PFSK-1 (cell line): Measurements from ENCODE around the gene PLB1.

ENCODE experiments used
- POLR2AphosphoS5 ChIP-seq: IDR thresholded peaks from 2 replicates; pipeline ENCODE4 v1.6.1; 2012; ENCODE audit warnings: low read depth, mild to moderate bottlenecking, control low read depth, low read length, moderate library complexity
- TAF1 ChIP-seq: IDR thresholded peaks from 2 replicates; pipeline ENCODE4 v1.6.1; 2012; ENCODE audit warnings: low read length, control low read depth, borderline replicate concordance; ENCODE audit not compliant: insufficient read depth
- TF ChIP-seq, protein P1 (sequence below), 2 experiments: IDR thresholded peaks; 2 replicates each; pipeline versions ENCODE4 v1.6.1 to v1.8.0; 2011 to 2012; ENCODE audit warnings: low read depth in 2 of 2, low read length in 2 of 2, control low read depth in 1 of 2, inconsistent platforms in 1 of 2, mild to moderate bottlenecking in 1 of 2, moderate library complexity in 1 of 2; ENCODE audit not compliant: insufficient read depth in 1 of 2

DNA sequence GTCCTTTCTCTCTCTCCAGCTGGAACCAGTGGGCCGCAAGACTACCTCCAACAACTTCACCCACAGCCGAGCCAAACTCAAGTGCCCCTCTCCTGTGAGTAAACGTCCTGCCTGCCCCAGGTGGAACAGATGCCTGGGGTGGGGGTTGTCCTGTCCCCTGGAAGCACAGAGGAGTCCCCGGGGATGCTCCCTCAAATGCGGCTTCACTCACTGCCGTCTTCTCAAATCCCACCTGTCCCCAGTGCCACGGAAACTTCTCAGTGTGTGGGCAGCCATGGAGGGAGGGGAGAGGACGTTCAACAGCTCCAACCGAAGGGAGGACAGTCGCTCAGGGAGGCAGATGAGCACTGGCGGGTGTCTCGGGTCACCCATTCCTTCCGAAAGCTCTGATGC, 145.0 kb downstream of the PLB1 start:
- TF ChIP-seq POLR2AphosphoS5 = no peak
- TF ChIP-seq, protein P1, sequence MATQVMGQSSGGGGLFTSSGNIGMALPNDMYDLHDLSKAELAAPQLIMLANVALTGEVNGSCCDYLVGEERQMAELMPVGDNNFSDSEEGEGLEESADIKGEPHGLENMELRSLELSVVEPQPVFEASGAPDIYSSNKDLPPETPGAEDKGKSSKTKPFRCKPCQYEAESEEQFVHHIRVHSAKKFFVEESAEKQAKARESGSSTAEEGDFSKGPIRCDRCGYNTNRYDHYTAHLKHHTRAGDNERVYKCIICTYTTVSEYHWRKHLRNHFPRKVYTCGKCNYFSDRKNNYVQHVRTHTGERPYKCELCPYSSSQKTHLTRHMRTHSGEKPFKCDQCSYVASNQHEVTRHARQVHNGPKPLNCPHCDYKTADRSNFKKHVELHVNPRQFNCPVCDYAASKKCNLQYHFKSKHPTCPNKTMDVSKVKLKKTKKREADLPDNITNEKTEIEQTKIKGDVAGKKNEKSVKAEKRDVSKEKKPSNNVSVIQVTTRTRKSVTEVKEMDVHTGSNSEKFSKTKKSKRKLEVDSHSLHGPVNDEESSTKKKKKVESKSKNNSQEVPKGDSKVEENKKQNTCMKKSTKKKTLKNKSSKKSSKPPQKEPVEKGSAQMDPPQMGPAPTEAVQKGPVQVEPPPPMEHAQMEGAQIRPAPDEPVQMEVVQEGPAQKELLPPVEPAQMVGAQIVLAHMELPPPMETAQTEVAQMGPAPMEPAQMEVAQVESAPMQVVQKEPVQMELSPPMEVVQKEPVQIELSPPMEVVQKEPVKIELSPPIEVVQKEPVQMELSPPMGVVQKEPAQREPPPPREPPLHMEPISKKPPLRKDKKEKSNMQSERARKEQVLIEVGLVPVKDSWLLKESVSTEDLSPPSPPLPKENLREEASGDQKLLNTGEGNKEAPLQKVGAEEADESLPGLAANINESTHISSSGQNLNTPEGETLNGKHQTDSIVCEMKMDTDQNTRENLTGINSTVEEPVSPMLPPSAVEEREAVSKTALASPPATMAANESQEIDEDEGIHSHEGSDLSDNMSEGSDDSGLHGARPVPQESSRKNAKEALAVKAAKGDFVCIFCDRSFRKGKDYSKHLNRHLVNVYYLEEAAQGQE (IDR thresholded peaks at IDR 0.05; ENCODE audit: insufficient read depth in 1 of 2, low read depth in 2 of 2, low read length in 2 of 2) = no peak
- TF ChIP-seq TAF1 = no peak
